Activated CD8-positive, alpha-beta T cell treated with anti-CD3 and anti-CD28 coated beads for 36 hours (primary cell): Measurements from ENCODE around the gene SUPT20H. TPM values are rescaled to one million over a fixed set of nuclear protein-coding genes. Genes with fewer than 3 reads are reported as not detected.
A peak's percentile ranks its signal among the peaks of the same experiment; 100 is the strongest.

Source experiments
- ATAC-seq: fragments of 200-7000 bp; cut with Tn5 transposase; one replicate; pipeline ENCODE4 v1.10.0; 2021; ENCODE audit warnings: mild to moderate bottlenecking, moderate library complexity
- CTCF ChIA-PET: fragments of 350-600 bp; sonication (Branson Sonifier 250); formaldehyde crosslinking; loops from one replicate; lab custom pipeline; 2021; ENCODE audit warnings: antibody characterized with exemption; lab: Charles Lee
- POLR2A ChIA-PET: fragments of 350-600 bp; sonication (Branson Sonifier 250); formaldehyde crosslinking; loops from one replicate; lab custom pipeline; 2021; ENCODE audit warnings: antibody characterized with exemption; lab: Charles Lee
- DNase-seq: peaks from one replicate; pipeline ENCODE4 v3.0.0-alpha.2; 2020
- H3K27ac Mint-ChIP-seq: one replicate; pipeline ENCODE4 v1.8.0; 2021; ENCODE audit warnings: mild to moderate bottlenecking, mixed read lengths
- H3K27me3 Mint-ChIP-seq: one replicate; pipeline ENCODE4 v1.8.0; 2021; ENCODE audit warnings: mixed read lengths
- H3K36me3 Mint-ChIP-seq: one replicate; pipeline ENCODE4 v1.8.0; 2021; ENCODE audit warnings: low read depth, mixed read lengths
- H3K4me1 Mint-ChIP-seq: one replicate; pipeline ENCODE4 v1.8.0; 2021; ENCODE audit warnings: low read depth, mixed read lengths
- H3K4me3 Mint-ChIP-seq: one replicate; pipeline ENCODE4 v1.8.0; 2021; ENCODE audit warnings: mild to moderate bottlenecking, moderate library complexity, mixed read lengths
- H3K9me3 Mint-ChIP-seq: one replicate; pipeline ENCODE4 v1.8.0; 2021; ENCODE audit warnings: mixed read lengths
- intact Hi-C: fragments of 100-400 bp; cut with micrococcal nuclease; formaldehyde crosslinking; loops from one replicate; pipeline ENCODE4 v1.10.0; 2022
- total RNA-seq, 2 experiments: library from RNA; stranded (reverse); gene quantifications; one replicate each; pipeline ENCODE4 v1.2.3, GENCODE V29; 2021
- TF ChIP-seq, protein P1 (sequence below): fragments of 200-600 bp; IDR thresholded peaks from one replicate; pipeline ENCODE4 v1.8.0; 2022; ENCODE audit warnings: antibody characterized with exemption, mild to moderate bottlenecking

Gene SUPT20H
- total RNA-seq, 2 experiments from 2014 or later = 59.6 to 63.4 TPM

DNA sequence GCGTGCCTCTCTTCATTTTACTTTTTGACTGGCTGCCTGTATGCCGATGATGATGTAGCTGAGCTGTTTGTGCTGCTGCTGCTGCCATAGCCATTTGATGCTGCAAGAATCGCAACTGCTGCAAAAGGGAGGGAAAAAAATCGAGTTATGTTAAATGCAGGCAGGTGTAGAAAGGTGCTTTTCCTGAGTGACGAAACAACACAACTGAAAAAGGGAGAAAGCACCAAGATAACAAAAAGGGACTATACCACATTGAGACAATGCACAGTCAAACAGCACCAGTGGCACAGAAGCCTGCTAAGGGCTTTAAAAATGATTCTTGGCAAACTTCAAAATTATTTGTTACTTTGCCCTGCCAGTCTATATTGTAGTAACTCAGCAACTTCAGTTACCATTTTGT is 49.8 kb downstream of the SUPT20H start:
- TF ChIP-seq, protein P1, sequence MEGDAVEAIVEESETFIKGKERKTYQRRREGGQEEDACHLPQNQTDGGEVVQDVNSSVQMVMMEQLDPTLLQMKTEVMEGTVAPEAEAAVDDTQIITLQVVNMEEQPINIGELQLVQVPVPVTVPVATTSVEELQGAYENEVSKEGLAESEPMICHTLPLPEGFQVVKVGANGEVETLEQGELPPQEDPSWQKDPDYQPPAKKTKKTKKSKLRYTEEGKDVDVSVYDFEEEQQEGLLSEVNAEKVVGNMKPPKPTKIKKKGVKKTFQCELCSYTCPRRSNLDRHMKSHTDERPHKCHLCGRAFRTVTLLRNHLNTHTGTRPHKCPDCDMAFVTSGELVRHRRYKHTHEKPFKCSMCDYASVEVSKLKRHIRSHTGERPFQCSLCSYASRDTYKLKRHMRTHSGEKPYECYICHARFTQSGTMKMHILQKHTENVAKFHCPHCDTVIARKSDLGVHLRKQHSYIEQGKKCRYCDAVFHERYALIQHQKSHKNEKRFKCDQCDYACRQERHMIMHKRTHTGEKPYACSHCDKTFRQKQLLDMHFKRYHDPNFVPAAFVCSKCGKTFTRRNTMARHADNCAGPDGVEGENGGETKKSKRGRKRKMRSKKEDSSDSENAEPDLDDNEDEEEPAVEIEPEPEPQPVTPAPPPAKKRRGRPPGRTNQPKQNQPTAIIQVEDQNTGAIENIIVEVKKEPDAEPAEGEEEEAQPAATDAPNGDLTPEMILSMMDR = no peak
- H3K36me3 Mint-ChIP-seq = peaks cover 59% of the 10 kb centered on the region
- no peaks in the 10 kb centered on the region for H3K9me3 Mint-ChIP-seq
- intact Hi-C loops = no loop called here
- POLR2A ChIA-PET = interaction anchor here (1.5 kb wide), 1 partner anchor 9 kb away, joined by 5 read pairs; the partner anchor contains the start of gene EXOSC8
- H3K27me3 Mint-ChIP-seq = no peaks in the 10 kb centered on the region
- CTCF ChIA-PET = no interaction called here
- peaks cover 21% of the 10 kb centered on the region for H3K4me1 Mint-ChIP-seq
- H3K27ac Mint-ChIP-seq = peak overlapping the region; percentile 55
- no peak overlapping the region for H3K4me3 Mint-ChIP-seq
- ATAC-seq (no peak), DNase-seq (no peak)

DNA sequence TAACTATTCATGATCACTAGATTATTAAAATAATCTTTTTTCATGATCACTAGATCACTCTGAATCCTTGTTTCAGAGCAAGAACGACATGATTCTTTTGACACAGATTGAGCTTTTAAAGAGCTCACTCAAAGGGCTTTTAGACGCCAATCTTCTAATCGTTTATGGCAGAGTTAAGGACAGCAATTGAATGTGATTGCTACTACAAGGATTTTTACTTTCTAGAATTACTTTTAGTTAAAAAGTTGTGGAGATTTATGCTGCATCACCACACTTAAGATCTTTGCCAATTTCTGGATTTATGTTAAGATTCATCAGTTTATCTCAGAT is 57.6 kb downstream of the SUPT20H start:
- Mint-ChIP-seq H3K4me1 (peaks cover 37% of the 10 kb centered on the region), H3K36me3 (peaks cover 53% of the 10 kb centered on the region), H3K27me3 (no peaks in the 10 kb centered on the region), H3K4me3 (peak overlapping the region; percentile 99), H3K9me3 (no peaks in the 10 kb centered on the region), H3K27ac (peak overlapping the region; percentile 100)
- CTCF ChIA-PET = interaction anchor here (2.0 kb wide), 1 partner anchor 144 kb away, joined by 5 read pairs; no protein-coding TSS in a partner anchor
- TF ChIP-seq, protein P1 = no peak
- no peak for ATAC-seq
- POLR2A ChIA-PET = interaction anchor here (1.1 kb wide), 2 partner anchors 10 to 57 kb away, joined by 4 read pairs; partner anchors contain the start of gene SUPT20H
- no peak for DNase-seq
- intact Hi-C loops = no loop called here

DNA sequence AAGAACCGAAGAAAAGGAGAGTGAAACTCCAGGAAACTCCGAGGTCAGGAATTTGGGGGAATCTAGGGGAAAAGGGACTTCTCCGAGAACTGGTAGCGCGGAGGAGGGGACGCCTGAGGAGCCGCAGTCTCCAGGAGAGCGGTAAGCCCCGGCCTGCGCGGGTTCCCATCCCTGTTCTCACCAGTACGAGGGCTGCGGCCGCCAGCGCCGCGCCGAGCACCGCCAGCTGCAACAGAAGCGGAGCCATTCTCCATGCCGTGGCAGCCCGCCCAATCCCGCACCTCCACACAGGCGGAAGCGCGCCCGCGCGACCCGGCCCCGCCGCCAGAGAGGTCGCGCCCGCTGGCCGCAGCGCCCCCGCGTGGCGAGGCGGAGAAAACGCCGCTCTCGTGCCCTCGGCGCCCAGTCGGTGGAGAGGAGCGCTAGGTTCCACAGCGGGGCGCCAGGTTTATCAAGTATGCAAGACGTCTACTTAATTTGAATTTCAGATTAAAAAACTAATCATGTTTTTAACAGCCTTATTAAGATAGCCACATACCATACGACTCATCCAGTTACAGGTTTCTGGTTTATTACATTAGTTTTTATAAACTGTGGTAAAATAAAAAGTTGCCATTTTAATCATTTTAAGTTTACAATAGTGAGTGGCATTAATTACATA is 60.3 kb downstream of the SUPT20H start, which contains the start of gene ALG5:
ALG5 (minus strand) TSS at position 287 of the 661 bp plus-strand sequence; CDS start at position 247, 40 bp downstream.
- CTCF ChIA-PET = interaction anchor here (0.6 to 1.3 kb wide), 3 partner anchors 18 to 170 kb away, joined by 3 to 4 read pairs (median 4); no protein-coding TSS in a partner anchor
- peaks cover 43% of the 10 kb centered on the region for H3K36me3 Mint-ChIP-seq
- no peaks in the 10 kb centered on the region for H3K27me3 Mint-ChIP-seq
- peak within 1 kb of the TSS; percentile 99 for H3K4me3 Mint-ChIP-seq
- DNase-seq (peak; percentile 90), ATAC-seq (peak; percentile 66)
- H3K27ac Mint-ChIP-seq = peak within 1 kb of the TSS; percentile 100
- POLR2A ChIA-PET = interaction anchor here (0.6 to 3.0 kb wide), 16 partner anchors 9 to 1350 kb away, joined by 3 to 22 read pairs (median 5); partner anchors contain the start of genes SUPT20H and UFM1
- intact Hi-C loops = no loop called here
- no peaks in the 10 kb centered on the region for H3K9me3 Mint-ChIP-seq
- H3K4me1 Mint-ChIP-seq = peaks cover 34% of the 10 kb centered on the region
- TF ChIP-seq, protein P1 = peak; percentile 92

DNA sequence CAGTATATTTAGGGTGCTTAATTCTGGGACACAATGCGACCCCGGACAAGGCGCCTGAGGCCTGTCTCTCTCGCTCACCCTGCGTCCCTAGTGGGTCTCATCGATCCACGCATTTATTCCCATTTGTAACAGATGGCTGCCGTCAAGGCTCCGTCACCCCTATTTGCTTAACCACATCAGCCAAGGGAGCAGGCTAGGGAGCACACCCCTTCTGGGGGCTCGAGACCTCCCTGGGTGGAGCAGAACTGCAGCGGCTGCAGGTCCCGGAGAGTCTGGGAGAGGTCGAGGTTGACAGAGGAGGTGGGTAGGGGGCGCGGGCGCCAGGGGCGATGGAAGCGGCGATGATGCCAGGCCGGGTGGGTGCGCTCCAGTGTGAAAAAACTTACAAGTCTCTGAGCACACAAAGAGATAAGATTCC is 60.9 kb downstream of the SUPT20H start:
- DNase-seq (peak; percentile 24), ATAC-seq (no peak)
- Mint-ChIP-seq H3K9me3 (no peaks in the 10 kb centered on the region), H3K36me3 (peaks cover 43% of the 10 kb centered on the region), H3K4me1 (peaks cover 31% of the 10 kb centered on the region), H3K27ac (peak overlapping the region; percentile 100), H3K27me3 (no peaks in the 10 kb centered on the region), H3K4me3 (peak overlapping the region; percentile 99)
- POLR2A ChIA-PET = interaction anchor here (0.6 to 3.0 kb wide), 7 partner anchors 8 to 169 kb away, joined by 3 to 22 read pairs (median 5); no protein-coding TSS in a partner anchor
- intact Hi-C loops = no loop called here
- CTCF ChIA-PET = interaction anchor here (0.6 to 1.0 kb wide), 2 partner anchors 49 to 169 kb away, joined by 3 to 4 read pairs; no protein-coding TSS in a partner anchor
- TF ChIP-seq, protein P1 = no peak
